Gastroesophageal sphincter (tissue), 4 donors: ENCODE data around the gene CYP1B1. TPM values are rescaled to one million over a fixed set of nuclear protein-coding genes. Genes with fewer than 3 reads are reported as not detected.

ENCODE experiments used
- ATAC-seq: fragments of 150-250 bp; one replicate; pipeline ENCODE4 v1.9.1; 2016; ENCODE audit warnings: mild to moderate bottlenecking, moderate library complexity
- H3K27ac ChIP-seq, 4 donors: fragments of 200-600 bp; sonication (generic) in 3 of 4; 1 replicate in 3 of 4; 2 replicates in 1 of 4; pipeline ENCODE4 v1.5.1; 2016 to 2019
- H3K27me3 ChIP-seq: fragments of 200-600 bp; sonication (generic); one replicate; pipeline ENCODE4 v1.5.1; 2019
- H3K36me3 ChIP-seq, 2 donors: fragments of 200-600 bp; sonication (generic); one replicate each; pipeline ENCODE4 v1.5.1; 2019; ENCODE audit warnings: control low read depth in 1 of 2
- H3K4me1 ChIP-seq, 3 donors: fragments of 200-600 bp; sonication (generic); 1 replicate in 2 of 3; 2 replicates in 1 of 3; pipeline ENCODE4 v1.5.1; 2016 to 2019; ENCODE audit warnings: control low read depth in 2 of 3
- H3K4me3 ChIP-seq, 2 donors: fragments of 200-600 bp; sonication (generic); one replicate each; pipeline ENCODE4 v1.5.1; 2019; ENCODE audit warnings: mild to moderate bottlenecking in 1 of 2, moderate library complexity in 1 of 2
- H3K9me3 ChIP-seq, 3 donors: fragments of 200-600 bp; sonication (generic); one replicate each; pipeline ENCODE4 v1.5.1; 2017 to 2019; ENCODE audit warnings: control low read depth in 2 of 3
- EP300 ChIP-seq: sonication (generic); formaldehyde crosslinking; IDR thresholded peaks from one replicate; pipeline ENCODE4 v1.6.1; 2017; ENCODE audit warnings: antibody characterized with exemption, mild to moderate bottlenecking
- POLR2A ChIP-seq, 2 donors: fragments of 450-650 bp; IDR thresholded peaks; one replicate each; pipeline ENCODE4 v1.6.1; 2017; ENCODE audit warnings: antibody characterized with exemption in 2 of 2, mild to moderate bottlenecking in 2 of 2, moderate library complexity in 1 of 2
- POLR2AphosphoS5 ChIP-seq: sonication (generic); formaldehyde crosslinking; IDR thresholded peaks from one replicate; pipeline ENCODE4 v1.6.1; 2017; ENCODE audit warnings: antibody characterized with exemption
- WGBS, 2 donors: methylation state at CpG; one replicate each; pipeline ENCODE4 v1.1.5; 2018; ENCODE audit warnings: low coverage in 1 of 2; 5-methylcytosine and 5-hydroxymethylcytosine counted together
- total RNA-seq, 4 donors: library from RNA; depleted of rRNA; stranded (reverse); fragments of >200 nt; gene quantifications; one replicate each; pipeline ENCODE4 v1.1.0, GENCODE V29; 2016
- TF ChIP-seq, protein P1 (sequence below), 4 experiments: fragments of 200-600 bp in 2 of 4; fragments of 450-650 bp in 2 of 4; sonication (generic) in 1 of 4; IDR thresholded peaks; one replicate each; pipeline ENCODE4 v1.5.1; 2017 to 2019; ENCODE audit warnings: antibody characterized with exemption in 4 of 4, mild to moderate bottlenecking in 2 of 4, moderate library complexity in 2 of 4

Gene CYP1B1
- 100 to 1,000 TPM in 1 of 4 donors, 10 to 100 TPM in 3; 19.5 to 156 (median 35.6) TPM for total RNA-seq

DNA sequence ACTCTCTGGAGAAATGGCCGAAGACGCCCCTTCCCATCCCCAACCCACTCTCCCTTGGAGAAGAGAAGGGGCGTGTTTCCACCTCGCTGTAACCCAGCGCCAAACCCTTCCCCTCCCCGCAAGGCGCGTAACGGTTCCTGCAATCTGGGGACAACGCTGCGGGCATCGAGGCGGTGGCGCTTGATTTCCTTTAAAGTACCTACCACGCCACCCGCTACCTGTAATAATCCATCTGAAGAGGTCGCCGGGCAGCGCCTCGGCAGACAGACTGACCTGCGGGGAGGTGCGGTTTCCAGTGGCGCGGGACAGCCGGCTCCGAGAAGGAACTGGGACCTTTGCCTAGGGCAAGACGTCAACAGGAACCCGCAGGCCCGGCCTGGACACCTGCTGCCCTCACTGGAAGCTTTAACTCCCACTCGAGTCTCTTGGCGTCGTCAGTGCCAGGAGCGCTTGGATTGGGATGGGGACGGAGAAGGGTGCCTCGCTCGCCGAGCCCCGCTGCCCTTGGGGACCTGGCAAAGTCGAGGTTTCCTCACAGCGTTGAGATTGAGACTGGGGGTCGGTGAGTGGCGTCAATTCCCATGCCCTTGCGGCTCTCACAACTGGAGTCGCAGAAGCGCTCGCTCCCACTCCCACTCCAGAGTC, at the start of gene CYP1B1:
CYP1B1 (minus strand) TSS at position 645 of the 645 bp plus-strand sequence. CDS start 763 bp downstream, outside the sequence.
- TF ChIP-seq, protein P1, sequence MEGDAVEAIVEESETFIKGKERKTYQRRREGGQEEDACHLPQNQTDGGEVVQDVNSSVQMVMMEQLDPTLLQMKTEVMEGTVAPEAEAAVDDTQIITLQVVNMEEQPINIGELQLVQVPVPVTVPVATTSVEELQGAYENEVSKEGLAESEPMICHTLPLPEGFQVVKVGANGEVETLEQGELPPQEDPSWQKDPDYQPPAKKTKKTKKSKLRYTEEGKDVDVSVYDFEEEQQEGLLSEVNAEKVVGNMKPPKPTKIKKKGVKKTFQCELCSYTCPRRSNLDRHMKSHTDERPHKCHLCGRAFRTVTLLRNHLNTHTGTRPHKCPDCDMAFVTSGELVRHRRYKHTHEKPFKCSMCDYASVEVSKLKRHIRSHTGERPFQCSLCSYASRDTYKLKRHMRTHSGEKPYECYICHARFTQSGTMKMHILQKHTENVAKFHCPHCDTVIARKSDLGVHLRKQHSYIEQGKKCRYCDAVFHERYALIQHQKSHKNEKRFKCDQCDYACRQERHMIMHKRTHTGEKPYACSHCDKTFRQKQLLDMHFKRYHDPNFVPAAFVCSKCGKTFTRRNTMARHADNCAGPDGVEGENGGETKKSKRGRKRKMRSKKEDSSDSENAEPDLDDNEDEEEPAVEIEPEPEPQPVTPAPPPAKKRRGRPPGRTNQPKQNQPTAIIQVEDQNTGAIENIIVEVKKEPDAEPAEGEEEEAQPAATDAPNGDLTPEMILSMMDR (IDR thresholded peaks at IDR 0.05): no peak
- TF ChIP-seq EP300 (no peak), POLR2AphosphoS5 (no peak)
- no peak for ATAC-seq
- whole genome bisulfite sequencing, 2 donors: 3 to 6% methylated on average over 4 to 7 of the region's 46 CpGs
- H3K4me3 ChIP-seq: peak within 1 kb of the TSS; percentile 40 to 60
- H3K4me1 ChIP-seq: peaks cover 0 to 51% (median 32%) of the 10 kb centered on the region in 3 donors
- H3K27me3 ChIP-seq: peaks cover 61% of the 10 kb centered on the region
- no peaks in the 10 kb centered on the region for H3K36me3 ChIP-seq
- H3K27ac ChIP-seq: peak within 1 kb of the TSS; percentile 18 to 90 (median 82)
- H3K9me3 ChIP-seq: no peaks in the 10 kb centered on the region

DNA sequence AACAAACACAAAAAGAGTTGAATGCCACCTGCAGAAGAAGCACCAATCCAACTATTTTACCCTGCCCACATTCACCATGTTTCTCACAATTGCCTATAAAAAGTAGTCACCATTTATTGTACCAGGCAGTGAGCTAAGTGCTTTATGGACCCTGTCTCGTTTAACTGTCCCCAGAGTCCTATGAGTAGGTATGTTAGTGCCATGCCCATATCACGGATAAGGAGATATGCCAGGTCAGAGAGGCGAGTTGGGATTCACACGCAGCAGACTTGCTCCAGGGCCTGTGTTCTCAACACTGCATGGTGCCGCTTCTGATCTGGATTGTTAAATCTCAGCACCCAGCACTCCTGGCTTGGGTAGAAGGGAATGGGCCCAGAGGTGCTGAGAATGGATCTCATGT, 49.1 kb upstream of the CYP1B1 start:
- Histone ChIP-seq H3K4me1 (peaks cover 0 to 3% (median 0%) of the 10 kb centered on the region in 3 donors), H3K9me3 (peaks cover 0 to 6% (median 0%) of the 10 kb centered on the region in 3 donors), H3K36me3 (no peaks in the 10 kb centered on the region), H3K27me3 (no peaks in the 10 kb centered on the region), H3K4me3 (no peak overlapping the region), H3K27ac (no peak overlapping the region)
- no peak for ATAC-seq
- 95% methylated on average over 5 of the region's 5 CpGs; no CpG with 5 or more reads in 1 of the 2 donors for WGBS, 2 donors
- no peak for TF ChIP-seq EP300
- no peak for TF ChIP-seq POLR2AphosphoS5
- TF ChIP-seq, protein P1 (IDR thresholded peaks at IDR 0.05): no peak
- TF ChIP-seq POLR2A (IDR thresholded peaks at IDR 0.05): no peak

DNA sequence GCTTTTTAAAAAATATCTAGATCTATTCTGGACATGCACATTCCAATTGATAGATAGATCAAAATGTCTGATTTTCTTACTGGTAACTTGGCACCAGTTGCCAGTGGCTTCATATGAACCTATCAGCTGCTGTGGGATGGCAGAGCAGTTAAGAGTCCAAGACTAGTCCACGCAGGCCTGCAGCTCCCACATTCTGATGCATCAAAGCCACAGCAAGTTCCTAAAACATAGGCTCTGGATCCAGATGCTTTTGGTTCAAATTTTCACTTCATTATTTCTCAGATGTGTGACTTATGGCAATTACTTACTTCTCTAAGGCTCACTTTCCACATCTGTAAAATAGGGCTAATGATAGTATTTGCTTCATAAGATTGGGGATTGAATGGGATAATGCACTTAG, 48.0 kb upstream of the CYP1B1 start:
- H3K27me3 ChIP-seq: no peaks in the 10 kb centered on the region
- TF ChIP-seq, protein P1 (IDR thresholded peaks at IDR 0.05): no peak
- TF ChIP-seq POLR2AphosphoS5: no peak
- no peak for TF ChIP-seq POLR2A (IDR thresholded peaks at IDR 0.05)
- TF ChIP-seq EP300: no peak
- 75 to 89% methylated on average over 1 of the region's 1 CpG for WGBS, 2 donors
- ATAC-seq: no peak
- peaks cover 0 to 3% (median 0%) of the 10 kb centered on the region in 3 donors for H3K4me1 ChIP-seq
- H3K9me3 ChIP-seq: peaks cover 0 to 6% (median 0%) of the 10 kb centered on the region in 3 donors
- H3K36me3 ChIP-seq: no peaks in the 10 kb centered on the region
- no peak overlapping the region for H3K4me3 ChIP-seq
- no peak overlapping the region for H3K27ac ChIP-seq

DNA sequence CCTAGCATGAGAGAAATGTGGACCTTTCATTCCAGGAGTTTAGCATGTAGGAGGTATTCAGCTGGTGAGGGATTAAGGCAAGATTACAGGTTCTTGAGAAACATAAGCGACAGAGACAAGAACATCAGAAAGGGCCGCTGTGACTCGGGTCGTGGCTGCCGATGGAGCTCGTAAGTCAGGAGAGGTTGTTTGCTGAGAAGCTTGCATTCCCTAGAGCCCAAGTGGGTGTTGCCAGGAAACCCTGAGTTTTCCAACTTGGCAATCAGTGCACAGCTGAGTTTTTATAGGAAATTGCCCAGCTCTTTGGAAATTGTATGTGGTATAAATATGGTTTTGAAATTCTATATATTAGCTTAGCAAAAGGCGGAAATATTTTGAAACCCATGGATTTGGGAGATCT, 46.4 kb upstream of the CYP1B1 start:
- H3K27me3 ChIP-seq: no peaks in the 10 kb centered on the region
- TF ChIP-seq POLR2AphosphoS5 (no peak), EP300 (no peak), POLR2A (IDR thresholded peaks at IDR 0.05) (no peak)
- TF ChIP-seq, protein P1 (IDR thresholded peaks at IDR 0.05): no peak
- peak; percentile 39 for ATAC-seq
- 65 to 67% methylated on average over 7 of the region's 7 CpGs for WGBS, 2 donors
- peaks cover 0 to 3% (median 0%) of the 10 kb centered on the region in 3 donors for H3K4me1 ChIP-seq
- no peak overlapping the region for H3K27ac ChIP-seq
- H3K4me3 ChIP-seq: no peak overlapping the region
- no peaks in the 10 kb centered on the region for H3K36me3 ChIP-seq
- H3K9me3 ChIP-seq: peaks cover 0 to 3% (median 0%) of the 10 kb centered on the region in 3 donors

DNA sequence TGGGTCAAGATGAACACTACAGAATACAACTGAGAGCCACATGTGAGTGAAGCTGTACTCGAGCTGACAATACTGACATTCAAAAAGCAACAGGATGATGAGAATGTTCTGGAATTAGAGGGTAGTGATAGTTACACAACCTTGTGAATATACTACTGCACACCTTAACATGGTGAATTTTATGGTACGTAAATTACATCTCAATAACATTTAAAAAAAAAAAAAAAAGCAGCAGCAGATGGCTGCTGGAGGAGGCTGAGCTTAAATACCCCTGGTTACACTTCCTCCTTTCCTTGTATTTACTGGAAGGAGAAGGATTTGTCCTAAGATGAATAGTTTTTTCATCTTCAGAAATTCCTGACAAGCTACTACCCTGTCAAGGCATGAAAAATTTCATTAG, 45.5 kb upstream of the CYP1B1 start:
- no peaks in the 10 kb centered on the region for H3K9me3 ChIP-seq
- 81% methylated on average over 2 of the region's 2 CpGs; no CpG with 5 or more reads in 1 of the 2 donors for WGBS, 2 donors
- no peak for TF ChIP-seq POLR2AphosphoS5
- TF ChIP-seq, protein P1 (IDR thresholded peaks at IDR 0.05): no peak

More for the DNA sequence above, 45.5 kb upstream of the CYP1B1 start:
- no peak for ATAC-seq
- no peak overlapping the region for H3K27ac ChIP-seq
- H3K36me3 ChIP-seq: no peaks in the 10 kb centered on the region
- no peaks in the 10 kb centered on the region for H3K27me3 ChIP-seq
- H3K4me1 ChIP-seq: peaks cover 0 to 3% (median 0%) of the 10 kb centered on the region in 3 donors
- no peak overlapping the region for H3K4me3 ChIP-seq
